C4-2B (cell line): ENCODE measurements around the gene LRP1-AS.

Experiments used
- CTCF ChIP-seq: fragments of 450-650 bp; conservative IDR thresholded peaks from 2 replicates; pipeline ENCODE4 v1.5.1; 2017; ENCODE audit warnings: mild to moderate bottlenecking
- ZFX ChIP-seq: fragments of 450-650 bp; IDR thresholded peaks from 2 replicates; pipeline ENCODE4 v1.6.1; 2017

GRCh38 chr12:57099766-57100165 lies 47.7 kb downstream of the LRP1-AS start:
- TF ChIP-seq CTCF = no peak
- TF ChIP-seq ZFX = no peak
